MM.1S (cell line): ENCODE data around the gene DHRSX.

Experiments used
- EZH2 ChIP-seq: fragments of 300-600 bp; sonication (generic); optimal IDR thresholded peaks from 2 replicates; pipeline ENCODE3; 2017; ENCODE audit warnings: low read depth, mild to moderate bottlenecking, antibody characterized with exemption, low read length, mixed read lengths
- EZH2phosphoT487 ChIP-seq: fragments of 300-600 bp; sonication (generic); IDR thresholded peaks from 2 replicates; pipeline ENCODE4 v1.6.1; 2018; ENCODE audit warnings: antibody characterized with exemption, low read length
- TF ChIP-seq, protein P1 (sequence below): fragments of 300-600 bp; sonication (generic); IDR thresholded peaks from 2 replicates; pipeline ENCODE4 v1.5.1; 2016; ENCODE audit warnings: antibody characterized with exemption, low read length, mixed read lengths

GRCh38 chrX:2435465-2435864 is 65.3 kb downstream of the DHRSX start:
- TF ChIP-seq, protein P1, sequence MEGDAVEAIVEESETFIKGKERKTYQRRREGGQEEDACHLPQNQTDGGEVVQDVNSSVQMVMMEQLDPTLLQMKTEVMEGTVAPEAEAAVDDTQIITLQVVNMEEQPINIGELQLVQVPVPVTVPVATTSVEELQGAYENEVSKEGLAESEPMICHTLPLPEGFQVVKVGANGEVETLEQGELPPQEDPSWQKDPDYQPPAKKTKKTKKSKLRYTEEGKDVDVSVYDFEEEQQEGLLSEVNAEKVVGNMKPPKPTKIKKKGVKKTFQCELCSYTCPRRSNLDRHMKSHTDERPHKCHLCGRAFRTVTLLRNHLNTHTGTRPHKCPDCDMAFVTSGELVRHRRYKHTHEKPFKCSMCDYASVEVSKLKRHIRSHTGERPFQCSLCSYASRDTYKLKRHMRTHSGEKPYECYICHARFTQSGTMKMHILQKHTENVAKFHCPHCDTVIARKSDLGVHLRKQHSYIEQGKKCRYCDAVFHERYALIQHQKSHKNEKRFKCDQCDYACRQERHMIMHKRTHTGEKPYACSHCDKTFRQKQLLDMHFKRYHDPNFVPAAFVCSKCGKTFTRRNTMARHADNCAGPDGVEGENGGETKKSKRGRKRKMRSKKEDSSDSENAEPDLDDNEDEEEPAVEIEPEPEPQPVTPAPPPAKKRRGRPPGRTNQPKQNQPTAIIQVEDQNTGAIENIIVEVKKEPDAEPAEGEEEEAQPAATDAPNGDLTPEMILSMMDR: no peak
- TF ChIP-seq EZH2: no peak
- TF ChIP-seq EZH2phosphoT487: no peak
